K562 (cell line): ENCODE measurements around the gene SGMS1. TPM values are rescaled to one million over a fixed set of nuclear protein-coding genes. Genes with fewer than 3 reads are reported as not detected.

Experiments used
- ATF1 ChIP-seq, 2 experiments: fragments of 450-650 bp in 1 of 2; IDR thresholded peaks; 2 replicates each; pipeline ENCODE4 v1.6.1; 2016; ENCODE audit warnings: missing compliant biosample characterization in 1 of 2, missing genetic modification characterization in 1 of 2
- CCAR2 ChIP-seq: fragments of 200-400 bp; formaldehyde crosslinking; IDR thresholded peaks from 2 replicates; pipeline ENCODE4 v1.6.1; 2017; ENCODE audit warnings: mild to moderate bottlenecking, low read depth, low read length
- CHCHD3 ChIP-seq: fragments of 250-450 bp; sonication (Bioruptor Pico); IDR thresholded peaks from 2 replicates; pipeline ENCODE4 v2.1.2; 2022; ENCODE audit warnings: mild to moderate bottlenecking
- FUS ChIP-seq: fragments of 200-400 bp; formaldehyde crosslinking; optimal IDR thresholded peaks from 2 replicates; pipeline ENCODE3; 2017; ENCODE audit warnings: low read depth, low read length
- ILF3 ChIP-seq: fragments of 450-650 bp; IDR thresholded peaks from 2 replicates; pipeline ENCODE4 v1.6.1; 2018; ENCODE audit warnings: antibody characterized with exemption, mild to moderate bottlenecking, moderate library complexity, borderline replicate concordance
- MAZ ChIP-seq, 2 experiments: fragments of 450-650 bp in 1 of 2; sonication (generic) in 1 of 2; formaldehyde crosslinking; IDR thresholded peaks in 1 of 2; conservative IDR thresholded peaks in 1 of 2; 2 replicates each; pipeline versions ENCODE4 v1.4.0 to v1.5.0; 2020; ENCODE audit warnings: mild to moderate bottlenecking in 1 of 2, missing genetic modification reagents in 1 of 2
- MTA1 ChIP-seq: fragments of 450-650 bp; IDR thresholded peaks from 2 replicates; pipeline ENCODE4 v1.6.1; 2017; ENCODE audit warnings: borderline replicate concordance
- MYC ChIP-seq, 2 experiments: fragments of 250-450 bp in 1 of 2; sonication (Bioruptor Pico) in 1 of 2; IDR thresholded peaks; 2 replicates each; pipeline versions ENCODE4 v1.5.1 to v1.6.1; 2012 to 2021; ENCODE audit warnings: low read depth in 2 of 2, borderline replicate concordance in 1 of 2, improper control_type of control experiment in 1 of 2, low read length in 1 of 2, mild to moderate bottlenecking in 1 of 2, moderate library complexity in 1 of 2
- NCOA2 ChIP-seq, 2 experiments: fragments of 450-650 bp; IDR thresholded peaks; 2 replicates each; pipeline ENCODE4 v1.6.1; 2018; ENCODE audit warnings: mild to moderate bottlenecking in 2 of 2, moderate library complexity in 1 of 2; ENCODE audit not compliant: partially characterized antibody in 2 of 2
- NFE2 ChIP-seq: IDR thresholded peaks from 2 replicates; pipeline ENCODE4 v1.6.1; 2014; ENCODE audit warnings: antibody characterized with exemption, low read depth
- PPARD ChIP-seq: fragments of 250-450 bp; sonication (Bioruptor Pico); IDR thresholded peaks from 2 replicates; pipeline ENCODE4 v1.8.0; 2022; ENCODE audit warnings: inconsistent platforms, mild to moderate bottlenecking, moderate library complexity
- RAD51 ChIP-seq: fragments of 450-650 bp; IDR thresholded peaks from 2 replicates; pipeline ENCODE4 v1.7.1; 2016; ENCODE audit warnings: low read depth, mild to moderate bottlenecking, borderline replicate concordance
- RFX5 ChIP-seq: IDR thresholded peaks from 2 replicates; pipeline ENCODE4 v1.6.1; 2011; ENCODE audit warnings: low read depth, mild to moderate bottlenecking, improper control_type of control experiment, low read length
- RUNX1 ChIP-seq: sonication (generic); IDR thresholded peaks from 2 replicates; pipeline ENCODE4 v1.6.1; 2016; ENCODE audit warnings: antibody characterized with exemption, low read depth
- SAFB2 ChIP-seq: fragments of 200-400 bp; formaldehyde crosslinking; IDR thresholded peaks from 2 replicates; pipeline ENCODE4 v1.6.1; 2018; ENCODE audit warnings: borderline replicate concordance, low read length, low read depth, moderate library complexity; ENCODE audit not compliant: severe bottlenecking
- ZBTB8A ChIP-seq: fragments of 450-650 bp; IDR thresholded peaks from 2 replicates; pipeline ENCODE4 v1.6.1; 2018; ENCODE audit warnings: mild to moderate bottlenecking, moderate library complexity; ENCODE audit not compliant: partially characterized antibody
- ZNF384 ChIP-seq: IDR thresholded peaks from 2 replicates; pipeline ENCODE4 v1.6.1; 2012; ENCODE audit warnings: low read depth, low read length, improper control_type of control experiment
- ZNF57 ChIP-seq: fragments of 450-650 bp; formaldehyde crosslinking; IDR thresholded peaks from 2 replicates; pipeline ENCODE4 v1.4.0; 2020; ENCODE audit warnings: mild to moderate bottlenecking, moderate library complexity
- ZNF589 ChIP-seq: fragments of 200-800 bp; sonication (Bioruptor generic); IDR thresholded peaks from 2 replicates; pipeline ENCODE4 v1.6.1; 2016; ENCODE audit warnings: low read depth, missing genetic modification characterization, missing compliant biosample characterization
- ZNF830 ChIP-seq: fragments of 250-450 bp; sonication (Bioruptor Pico); IDR thresholded peaks from 2 replicates; pipeline ENCODE4 v1.5.0; 2021; ENCODE audit warnings: mild to moderate bottlenecking
- polyA plus RNA-seq, 8 experiments: library from polyadenylated mRNA; depleted of rRNA in 4 of 8; stranded (reverse) in 5 of 8; unstranded in 3 of 8; fragments of >200 nt; fragmentation: Nextera tagmentation in 2 of 8; fragmentation: Illumina TruSeq in 1 of 8; extraction: Ambion mirVana in 2 of 8; extraction: Trizol in 1 of 8; gene quantifications; 2 replicates each; pipeline versions ENCODE4 v1.2.1 to v1.2.3, GENCODE V29; 2011 to 2014; ENCODE audit warnings: inconsistent platforms in 1 of 8, missing spikeins in 1 of 8
- total RNA-seq, 7 experiments: library from RNA; depleted of rRNA in 6 of 7; stranded (reverse); fragments of >200 nt in 6 of 7; fragmentation: Illumina TruSeq in 2 of 7; extraction: Trizol in 2 of 7; gene quantifications; 2 replicates each; pipeline versions ENCODE4 v1.2.1 to v1.2.3, GENCODE V29; 2011 to 2021; ENCODE audit warnings: low replicate concordance in 1 of 7
- TF ChIP-seq, protein P1 (sequence below): fragments of 450-650 bp; IDR thresholded peaks from 2 replicates; pipeline ENCODE4 v1.6.1; 2018; ENCODE audit not compliant: partially characterized antibody

The SGMS1 gene
- total and polyA plus RNA-seq, 9 of the 15 experiments (the other 6 are each of a cell fraction or from before 2014, with no cell fraction given): 22.6 to 232 (median 82.2) TPM

DNA sequence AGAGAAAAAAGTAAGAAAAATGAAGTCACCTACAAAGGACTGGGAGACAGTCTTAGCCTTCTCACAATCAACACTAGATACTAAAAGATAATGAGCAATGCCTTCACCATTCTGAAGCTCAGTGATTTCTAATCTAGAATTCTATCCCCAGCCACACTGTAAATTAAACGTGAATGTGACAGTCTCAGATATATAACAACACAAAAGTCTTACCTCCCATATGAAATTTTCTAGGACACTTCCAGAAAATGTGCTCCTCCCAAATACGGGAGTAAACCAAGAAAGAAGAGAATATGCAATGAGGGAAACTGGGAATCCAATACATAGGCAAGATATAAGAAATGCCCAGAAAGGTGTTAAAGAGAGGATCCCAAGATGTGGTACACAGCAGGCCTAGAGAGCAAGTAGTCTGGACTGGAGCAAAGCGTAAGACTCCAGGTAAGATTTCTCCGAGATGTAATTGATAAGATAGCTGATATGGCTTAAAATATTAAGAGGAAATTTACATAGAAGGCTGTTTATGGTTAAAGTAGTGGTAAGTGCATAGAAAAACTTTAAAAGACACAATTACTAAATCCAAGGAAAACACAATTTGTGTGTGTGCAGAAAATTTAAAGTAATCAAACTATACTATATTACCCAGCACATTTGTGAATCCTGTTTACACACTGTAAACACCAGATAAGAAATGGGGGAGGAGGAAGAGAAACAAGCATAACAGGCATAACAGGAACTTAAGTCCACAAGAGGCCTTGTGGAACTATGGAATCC, 44.1 kb downstream of the SGMS1 start (continued):
- TF ChIP-seq RAD51: no peak
- TF ChIP-seq, protein P1, sequence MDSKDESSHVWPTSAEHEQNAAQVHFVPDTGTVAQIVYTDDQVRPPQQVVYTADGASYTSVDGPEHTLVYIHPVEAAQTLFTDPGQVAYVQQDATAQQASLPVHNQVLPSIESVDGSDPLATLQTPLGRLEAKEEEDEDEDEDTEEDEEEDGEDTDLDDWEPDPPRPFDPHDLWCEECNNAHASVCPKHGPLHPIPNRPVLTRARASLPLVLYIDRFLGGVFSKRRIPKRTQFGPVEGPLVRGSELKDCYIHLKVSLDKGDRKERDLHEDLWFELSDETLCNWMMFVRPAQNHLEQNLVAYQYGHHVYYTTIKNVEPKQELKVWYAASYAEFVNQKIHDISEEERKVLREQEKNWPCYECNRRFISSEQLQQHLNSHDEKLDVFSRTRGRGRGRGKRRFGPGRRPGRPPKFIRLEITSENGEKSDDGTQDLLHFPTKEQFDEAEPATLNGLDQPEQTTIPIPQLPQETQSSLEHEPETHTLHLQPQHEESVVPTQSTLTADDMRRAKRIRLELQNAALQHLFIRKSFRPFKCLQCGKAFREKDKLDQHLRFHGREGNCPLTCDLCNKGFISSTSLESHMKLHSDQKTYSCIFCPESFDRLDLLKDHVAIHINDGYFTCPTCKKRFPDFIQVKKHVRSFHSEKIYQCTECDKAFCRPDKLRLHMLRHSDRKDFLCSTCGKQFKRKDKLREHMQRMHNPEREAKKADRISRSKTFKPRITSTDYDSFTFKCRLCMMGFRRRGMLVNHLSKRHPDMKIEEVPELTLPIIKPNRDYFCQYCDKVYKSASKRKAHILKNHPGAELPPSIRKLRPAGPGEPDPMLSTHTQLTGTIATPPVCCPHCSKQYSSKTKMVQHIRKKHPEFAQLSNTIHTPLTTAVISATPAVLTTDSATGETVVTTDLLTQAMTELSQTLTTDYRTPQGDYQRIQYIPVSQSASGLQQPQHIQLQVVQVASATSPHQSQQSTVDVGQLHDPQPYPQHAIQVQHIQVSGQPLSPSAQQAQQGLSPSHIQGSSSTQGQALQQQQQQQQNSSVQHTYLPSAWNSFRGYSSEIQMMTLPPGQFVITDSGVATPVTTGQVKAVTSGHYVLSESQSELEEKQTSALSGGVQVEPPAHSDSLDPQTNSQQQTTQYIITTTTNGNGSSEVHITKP: peak; percentile 20
- TF ChIP-seq MYC (IDR thresholded peaks at IDR 0.05; ENCODE audit: low read depth, low read length): no peak
- no peak for TF ChIP-seq MYC (CRISPR knock-in tag; IDR thresholded peaks at IDR 0.05; ENCODE audit: borderline replicate concordance, low read depth)
- no peak for TF ChIP-seq ZNF384
- TF ChIP-seq ZNF57 (CRISPR knock-in tag): no peak
- peak; percentile 48; the same call in 1 of the 2 replicates for TF ChIP-seq MTA1
- no peak for TF ChIP-seq ZNF830 (CRISPR knock-in tag)
- no peak for TF ChIP-seq PPARD (CRISPR knock-in tag)
- no peak for TF ChIP-seq RFX5
- no peak for TF ChIP-seq MAZ (CRISPR knock-in tag; conservative IDR thresholded peaks at IDR 0.05 in 1 of 2, IDR thresholded peaks at IDR 0.05 in 1 of 2)
- 0 out of 2 replicates have a peak, but pooled peaks have one; percentile 14 for TF ChIP-seq ZNF589 (CRISPR knock-in tag)
- no peak for TF ChIP-seq FUS
- no peak for TF ChIP-seq CCAR2
- peak; percentile 28 to 49 for TF ChIP-seq NCOA2 (IDR thresholded peaks at IDR 0.05; ENCODE audit: partially characterized antibody in 2 of 2)
- TF ChIP-seq ZBTB8A: no peak
- no peak for TF ChIP-seq CHCHD3 (CRISPR knock-in tag)
- no peak for TF ChIP-seq NFE2
- TF ChIP-seq RUNX1: no peak
- TF ChIP-seq ATF1 (CRISPR knock-in tag; IDR thresholded peaks at IDR 0.05): no peak
- peak; percentile 40; the same call in 1 of the 2 replicates for TF ChIP-seq ATF1 (tag; IDR thresholded peaks at IDR 0.05)
- TF ChIP-seq SAFB2: no peak
- no peak for TF ChIP-seq ILF3
